Astrocyte of the spinal cord (primary cell): ENCODE measurements around the gene DOK4.

Source experiments
- DNase-seq: peaks from one replicate; pipeline ENCODE4 v3.0.0; 2011; ENCODE audit warnings: low read depth, low spot score
- H3K4me3 ChIP-seq: 2 replicates; pipeline ENCODE4 v1.5.1; 2011; ENCODE audit warnings: low read depth, mild to moderate bottlenecking, low read length, moderate library complexity
- CTCF ChIP-seq: IDR thresholded peaks from 2 replicates; pipeline ENCODE4 v1.5.1; 2012; ENCODE audit warnings: low read depth, mild to moderate bottlenecking, low read length, inconsistent platforms
- in situ Hi-C: cut with HindIII; loops from 2 replicates; pipeline ENCODE4 v1.10.0; 2017; ENCODE audit warnings: low sequenced_read_pairs

DOK4 gene

GRCh38 chr16:57469046-57469445 lies 17.2 kb downstream of the DOK4 start:
- no peak overlapping the region for H3K4me3 ChIP-seq
- in situ Hi-C loops, result no loop called here
- no peak for DNase-seq
- TF ChIP-seq CTCF, result no peak

GRCh38 chr16:57468346-57468745 lies 17.9 kb downstream of the DOK4 start:
- H3K4me3 ChIP-seq, result no peak overlapping the region
- in situ Hi-C loops, result no loop called here
- DNase-seq, result no peak
- no peak for TF ChIP-seq CTCF

GRCh38 chr16:57464523-57464922 lies 21.8 kb downstream of the DOK4 start:
- DNase-seq, result no peak
- in situ Hi-C loops, result no loop called here
- no peak overlapping the region for H3K4me3 ChIP-seq
- TF ChIP-seq CTCF, result no peak

- in situ Hi-C loops, result no loop called here
- peak overlapping the region; percentile 94 for H3K4me3 ChIP-seq
- TF ChIP-seq CTCF, result no peak
- DNase-seq, result no peak
Measured at GRCh38 chr16:57462978-57463362, 23.3 kb downstream of the DOK4 start.

GRCh38 chr16:57462209-57462977 lies 23.9 kb downstream of the DOK4 start, which contains the start of gene POLR2C:
Gene POLR2C (plus strand): TSS chr16:57462679. CDS start chr16:57462725, 46 bp downstream.
- peak; percentile 88 for DNase-seq
- peak within 1 kb of the TSS; percentile 94 for H3K4me3 ChIP-seq
- peak; percentile 95 for TF ChIP-seq CTCF
- in situ Hi-C loops, result no loop called here

GRCh38 chr16:57452021-57452420 lies 34.3 kb downstream of the DOK4 start:
- in situ Hi-C loops, result no loop called here
- no peak overlapping the region for H3K4me3 ChIP-seq
- no peak for TF ChIP-seq CTCF
- no peak for DNase-seq
